GM19328 (cell line): Measurements from ENCODE around the gene SLC15A1.

Source experiments
- ATAC-seq: cut with Tn5 transposase; IDR thresholded peaks from one replicate; pipeline ENCODE4 v1.9.1; 2021; ENCODE audit warnings: mild to moderate bottlenecking, moderate library complexity; ENCODE audit not compliant: unreplicated experiment

SLC15A1 gene

GRCh38 chr13:98781905-98782304 is 29.4 kb upstream of the SLC15A1 start:
- no peak for ATAC-seq

- no peak for ATAC-seq
These were observed 29.0 kb upstream of the SLC15A1 start for GRCh38 chr13:98781470-98781869.

GRCh38 chr13:98781045-98781444 is 28.6 kb upstream of the SLC15A1 start:
- no peak for ATAC-seq

- ATAC-seq: no peak
These were observed 28.0 kb upstream of the SLC15A1 start for GRCh38 chr13:98780451-98780850.

- ATAC-seq: no peak
These were observed 27.2 kb upstream of the SLC15A1 start for GRCh38 chr13:98779695-98780094.

GRCh38 chr13:98778749-98779148 is 26.3 kb upstream of the SLC15A1 start:
- ATAC-seq: no peak

GRCh38 chr13:98776644-98777043 is 24.2 kb upstream of the SLC15A1 start:
- no peak for ATAC-seq

GRCh38 chr13:98775844-98776598 is 23.5 kb upstream of the SLC15A1 start:
- ATAC-seq: no peak

- ATAC-seq: no peak
These were observed 22.9 kb upstream of the SLC15A1 start for GRCh38 chr13:98775386-98775785.

- no peak for ATAC-seq
These were observed 22.3 kb upstream of the SLC15A1 start for GRCh38 chr13:98774776-98775175.

- no peak for ATAC-seq
These were observed 21.4 kb upstream of the SLC15A1 start for GRCh38 chr13:98773921-98774320.

GRCh38 chr13:98772794-98773452 is 20.5 kb upstream of the SLC15A1 start:
- no peak for ATAC-seq

GRCh38 chr13:98771838-98772611 is 19.6 kb upstream of the SLC15A1 start:
- no peak for ATAC-seq

GRCh38 chr13:98769736-98770135 is 17.3 kb upstream of the SLC15A1 start:
- ATAC-seq: no peak

- ATAC-seq: no peak
These were observed 16.1 kb upstream of the SLC15A1 start for GRCh38 chr13:98768522-98768921.

GRCh38 chr13:98766697-98767096 is 14.2 kb upstream of the SLC15A1 start:
- no peak for ATAC-seq

- no peak for ATAC-seq
These were observed 13.6 kb upstream of the SLC15A1 start for GRCh38 chr13:98765996-98766519.

GRCh38 chr13:98761986-98762616 is 9.6 kb upstream of the SLC15A1 start:
- ATAC-seq: no peak

GRCh38 chr13:98761126-98761985 is 8.9 kb upstream of the SLC15A1 start:
- ATAC-seq: no peak

- ATAC-seq: no peak
These were observed 3.3 kb upstream of the SLC15A1 start for GRCh38 chr13:98755729-98756128.
